Smooth muscle cell (in vitro differentiated cells): ENCODE measurements around the gene MACROD1. TPM values are rescaled to one million over a fixed set of nuclear protein-coding genes. Genes with fewer than 3 reads are reported as not detected.

ENCODE experiments used
- DNase-seq: peaks from one replicate; lab custom pipeline; 2025; ENCODE audit not compliant: unreplicated experiment; lab: John Stamatoyannopoulos, UW
- H2AFZ ChIP-seq: fragments of 200-600 bp; sonication (generic); 2 replicates; pipeline ENCODE4 v1.6.0; 2016; ENCODE audit warnings: antibody characterized with exemption, low read depth, mild to moderate bottlenecking
- H3F3A ChIP-seq: fragments of 200-600 bp; sonication (generic); 2 replicates; pipeline ENCODE4 v1.6.0; 2017; ENCODE audit warnings: antibody characterized with exemption, low read depth
- H3K27ac ChIP-seq: fragments of 200-600 bp; sonication (generic); 2 replicates; pipeline ENCODE4 v1.5.1; 2016; ENCODE audit warnings: low read depth, mild to moderate bottlenecking
- H3K27me3 ChIP-seq: fragments of 200-600 bp; sonication (generic); 2 replicates; pipeline ENCODE4 v1.6.1; 2016; ENCODE audit warnings: low read depth, mild to moderate bottlenecking
- H3K36me3 ChIP-seq: fragments of 200-600 bp; sonication (generic); 2 replicates; pipeline ENCODE4 v1.5.1; 2016; ENCODE audit warnings: low read depth
- H3K4me1 ChIP-seq: fragments of 200-600 bp; sonication (generic); 2 replicates; pipeline ENCODE4 v1.5.1; 2016; ENCODE audit warnings: low read depth
- H3K4me2 ChIP-seq: fragments of 200-600 bp; sonication (generic); 2 replicates; pipeline ENCODE4 v1.6.0; 2016; ENCODE audit warnings: mild to moderate bottlenecking
- H3K4me3 ChIP-seq: fragments of 200-600 bp; sonication (generic); 2 replicates; pipeline ENCODE4 v1.5.1; 2016; ENCODE audit warnings: mild to moderate bottlenecking
- H3K79me2 ChIP-seq: fragments of 200-600 bp; sonication (generic); 2 replicates; pipeline ENCODE4 v1.6.0; 2016; ENCODE audit warnings: low read depth, mild to moderate bottlenecking
- H3K9ac ChIP-seq: fragments of 200-600 bp; sonication (generic); 2 replicates; pipeline ENCODE4 v1.6.0; 2016; ENCODE audit warnings: low read depth
- H3K9me3 ChIP-seq: fragments of 200-600 bp; sonication (generic); replicated peaks from 2 replicates; pipeline ENCODE4 v1.5.1; 2016; ENCODE audit warnings: low read depth
- H4K20me1 ChIP-seq: fragments of 200-600 bp; sonication (generic); 2 replicates; pipeline ENCODE4 v1.6.0; 2016; ENCODE audit warnings: low read depth
- whole genome bisulfite sequencing: methylation state at CpG from one replicate; pipeline ENCODE4 v1.1.7; 2016; ENCODE audit warnings: low lambda C conversion rate; 5-methylcytosine and 5-hydroxymethylcytosine counted together
- polyA plus RNA-seq: library from polyadenylated mRNA; unstranded; fragments of >200 nt; fragmentation: Nextera tagmentation; extraction: Ambion mirVana; gene quantifications from 2 replicates; pipeline ENCODE4 v1.2.1, GENCODE V29; 2016
- total RNA-seq: library from RNA; depleted of rRNA; stranded (reverse); fragments of >200 nt; gene quantifications from 2 replicates; pipeline ENCODE4 v1.2.3, GENCODE V29; 2014
- TF ChIP-seq, protein P1 (sequence below): fragments of 200-600 bp; sonication (generic); IDR thresholded peaks from 2 replicates; pipeline ENCODE4 v1.5.1; 2017; ENCODE audit warnings: borderline replicate concordance, mild to moderate bottlenecking, antibody characterized with exemption; ENCODE audit not compliant: insufficient read depth, poor library complexity, severe bottlenecking

Gene MACROD1
- total and polyA plus RNA-seq, 2 experiments from 2014 or later = 9.2 to 32.6 TPM

DNA sequence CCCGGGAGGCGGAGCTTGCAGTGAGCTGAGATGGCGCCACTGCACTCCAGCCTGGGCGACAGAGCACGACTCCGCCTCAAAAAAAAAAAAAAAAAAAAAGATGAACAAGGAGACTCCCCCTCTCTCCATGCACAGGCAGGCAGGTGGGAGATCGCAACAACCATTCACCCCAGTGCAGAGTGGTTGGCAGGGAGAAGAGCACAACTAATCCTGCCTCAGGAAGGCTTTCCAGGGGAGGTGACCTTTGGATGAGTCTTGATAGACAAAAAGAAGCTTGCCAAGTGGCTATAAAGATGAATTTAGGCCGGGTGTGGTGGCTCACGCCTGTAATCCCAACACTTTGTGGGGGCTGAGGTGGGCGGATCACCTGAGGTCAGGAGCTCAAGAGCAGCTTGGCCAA is 100.2 kb downstream of the MACROD1 start:
- no peak overlapping the region for H3K27ac ChIP-seq
- TF ChIP-seq, protein P1, sequence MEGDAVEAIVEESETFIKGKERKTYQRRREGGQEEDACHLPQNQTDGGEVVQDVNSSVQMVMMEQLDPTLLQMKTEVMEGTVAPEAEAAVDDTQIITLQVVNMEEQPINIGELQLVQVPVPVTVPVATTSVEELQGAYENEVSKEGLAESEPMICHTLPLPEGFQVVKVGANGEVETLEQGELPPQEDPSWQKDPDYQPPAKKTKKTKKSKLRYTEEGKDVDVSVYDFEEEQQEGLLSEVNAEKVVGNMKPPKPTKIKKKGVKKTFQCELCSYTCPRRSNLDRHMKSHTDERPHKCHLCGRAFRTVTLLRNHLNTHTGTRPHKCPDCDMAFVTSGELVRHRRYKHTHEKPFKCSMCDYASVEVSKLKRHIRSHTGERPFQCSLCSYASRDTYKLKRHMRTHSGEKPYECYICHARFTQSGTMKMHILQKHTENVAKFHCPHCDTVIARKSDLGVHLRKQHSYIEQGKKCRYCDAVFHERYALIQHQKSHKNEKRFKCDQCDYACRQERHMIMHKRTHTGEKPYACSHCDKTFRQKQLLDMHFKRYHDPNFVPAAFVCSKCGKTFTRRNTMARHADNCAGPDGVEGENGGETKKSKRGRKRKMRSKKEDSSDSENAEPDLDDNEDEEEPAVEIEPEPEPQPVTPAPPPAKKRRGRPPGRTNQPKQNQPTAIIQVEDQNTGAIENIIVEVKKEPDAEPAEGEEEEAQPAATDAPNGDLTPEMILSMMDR = no peak
- peaks cover 24% of the 10 kb centered on the region for H3K4me1 ChIP-seq
- no peaks in the 10 kb centered on the region for H3K9me3 ChIP-seq
- no peaks in the 10 kb centered on the region for H3K79me2 ChIP-seq
- no peak for DNase-seq
- no peak overlapping the region for H3K4me2 ChIP-seq
- peaks cover 23% of the 10 kb centered on the region for H4K20me1 ChIP-seq
- no peaks in the 10 kb centered on the region for H3F3A ChIP-seq
- peaks cover 10% of the 10 kb centered on the region for H3K27me3 ChIP-seq
- 95% methylated on average over 10 of the region's 10 CpGs for WGBS
- no peak overlapping the region for H2AFZ ChIP-seq
- no peak overlapping the region for H3K9ac ChIP-seq
- no peaks in the 10 kb centered on the region for H3K36me3 ChIP-seq
- H3K4me3 ChIP-seq = no peak overlapping the region

DNA sequence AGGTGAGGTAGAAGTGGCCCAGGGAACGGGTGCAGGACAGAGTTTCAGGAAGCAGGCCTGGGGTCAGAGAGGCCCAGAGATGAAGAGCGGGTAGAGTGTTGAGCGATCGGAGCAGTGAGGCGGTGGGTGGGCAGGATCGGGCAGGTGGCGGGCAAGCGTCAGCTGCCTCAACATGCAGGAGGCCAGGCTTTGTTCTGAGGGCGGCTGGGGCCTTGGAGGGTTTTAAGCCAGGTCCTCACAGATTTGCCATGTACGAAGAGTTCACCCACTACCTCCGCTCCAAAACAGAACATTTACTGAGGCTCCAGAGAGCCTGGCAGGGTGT is 100.8 kb downstream of the MACROD1 start:
- no peak overlapping the region for H3K4me3 ChIP-seq
- peaks cover 15% of the 10 kb centered on the region for H3K27me3 ChIP-seq
- no peak overlapping the region for H3K9ac ChIP-seq
- no peak for DNase-seq
- no peaks in the 10 kb centered on the region for H3K9me3 ChIP-seq
- H3K4me2 ChIP-seq = no peak overlapping the region
- H3K36me3 ChIP-seq = no peaks in the 10 kb centered on the region
- H3K4me1 ChIP-seq = peaks cover 23% of the 10 kb centered on the region
- H3K27ac ChIP-seq = no peak overlapping the region
- 95% methylated on average over 11 of the region's 11 CpGs for WGBS
- TF ChIP-seq, protein P1 = no peak
- H3F3A ChIP-seq = no peaks in the 10 kb centered on the region
- peaks cover 23% of the 10 kb centered on the region for H4K20me1 ChIP-seq
- H2AFZ ChIP-seq = no peak overlapping the region
- H3K79me2 ChIP-seq = no peaks in the 10 kb centered on the region

DNA sequence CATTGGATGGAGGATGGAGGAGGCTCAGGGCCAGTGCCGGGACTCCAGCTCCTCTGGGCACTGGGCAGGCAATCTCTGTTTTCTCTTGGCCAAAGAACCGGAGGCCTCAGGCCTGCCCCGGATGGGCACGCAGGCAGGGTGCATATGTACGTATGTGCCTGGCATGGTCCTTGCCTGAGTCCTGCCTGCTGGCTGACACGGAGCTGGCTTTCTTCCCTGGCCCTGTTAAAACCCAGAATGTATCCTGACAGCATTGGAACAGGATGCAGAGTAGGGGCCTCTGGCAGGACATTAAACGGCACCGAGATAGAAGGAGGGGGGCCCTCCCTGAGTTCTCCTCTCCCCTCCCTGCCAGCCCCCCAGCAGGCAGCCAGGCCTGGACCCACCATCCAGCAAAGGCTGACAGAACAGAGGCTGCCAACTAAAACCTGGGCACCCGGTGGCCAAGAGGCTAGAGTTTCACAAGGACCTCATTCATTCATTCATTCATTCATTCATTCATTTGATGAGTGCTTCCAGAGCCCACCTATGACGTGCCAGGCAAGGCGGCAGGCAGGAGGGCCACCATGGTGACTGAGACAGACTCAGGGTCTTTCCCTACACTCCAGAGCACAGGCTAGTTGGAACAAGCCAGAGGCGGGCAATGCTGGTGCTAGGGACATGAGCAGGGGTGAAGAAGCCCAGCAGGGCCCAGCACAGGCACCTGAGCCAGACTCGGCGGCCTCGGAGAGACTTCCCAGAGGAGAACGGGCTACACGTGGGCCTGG is 101.4 kb downstream of the MACROD1 start:
- H3K9ac ChIP-seq = no peak overlapping the region
- H3K4me1 ChIP-seq = peaks cover 19% of the 10 kb centered on the region
- H3K27ac ChIP-seq = no peak overlapping the region
- H3K36me3 ChIP-seq = no peaks in the 10 kb centered on the region
- no peaks in the 10 kb centered on the region for H3F3A ChIP-seq
- no peak overlapping the region for H2AFZ ChIP-seq
- DNase-seq = no peak
- H3K27me3 ChIP-seq = peaks cover 15% of the 10 kb centered on the region
- TF ChIP-seq, protein P1 = no peak
- WGBS = 91% methylated on average over 17 of the region's 17 CpGs
- no peaks in the 10 kb centered on the region for H3K79me2 ChIP-seq
- peaks cover 20% of the 10 kb centered on the region for H4K20me1 ChIP-seq
- H3K4me2 ChIP-seq = no peak overlapping the region
- no peak overlapping the region for H3K4me3 ChIP-seq
- H3K9me3 ChIP-seq = no peaks in the 10 kb centered on the region

DNA sequence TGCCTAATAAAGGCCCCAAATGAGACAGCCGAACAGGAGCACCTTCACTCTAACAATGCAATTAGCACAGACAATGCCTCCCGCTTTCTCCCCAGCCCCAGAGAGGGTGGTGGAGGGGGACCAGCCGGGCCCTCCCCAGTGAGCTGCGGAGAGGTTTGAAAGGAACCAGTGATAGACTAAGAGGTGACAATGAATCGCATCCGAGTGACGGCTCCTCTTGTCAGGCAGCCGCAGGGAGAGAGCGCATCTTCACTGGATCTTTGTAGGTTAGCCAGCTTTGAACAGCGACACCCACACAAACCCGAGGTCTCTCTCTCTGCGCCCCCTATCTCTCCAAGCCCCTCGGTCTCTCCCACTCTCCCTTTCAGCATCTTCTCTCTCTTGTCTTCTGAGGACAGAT is 102.1 kb downstream of the MACROD1 start:
- WGBS = 86% methylated on average over 13 of the region's 13 CpGs
- H3K9ac ChIP-seq = no peak overlapping the region
- H3K79me2 ChIP-seq = no peaks in the 10 kb centered on the region
- no peak overlapping the region for H3K4me3 ChIP-seq
- no peak for DNase-seq
- peaks cover 14% of the 10 kb centered on the region for H3K4me1 ChIP-seq
- TF ChIP-seq, protein P1 = no peak
- no peak overlapping the region for H2AFZ ChIP-seq
- H3K4me2 ChIP-seq = no peak overlapping the region
- H3K27ac ChIP-seq = no peak overlapping the region
- H4K20me1 ChIP-seq = peaks cover 20% of the 10 kb centered on the region
- H3K9me3 ChIP-seq = no peaks in the 10 kb centered on the region
- no peaks in the 10 kb centered on the region for H3K36me3 ChIP-seq
- H3F3A ChIP-seq = no peaks in the 10 kb centered on the region
- H3K27me3 ChIP-seq = peaks cover 15% of the 10 kb centered on the region
